Lung (tissue), 12 donors: ENCODE results near the gene HID1. TPM values are rescaled to one million over a fixed set of nuclear protein-coding genes. Genes with fewer than 3 reads are reported as not detected.

Source experiments
- ATAC-seq: fragments of 200-7000 bp; cut with Tn5 transposase; one replicate; pipeline ENCODE4 v1.9.1; 2020; ENCODE audit warnings: moderate number of reproducible peaks; ENCODE audit not compliant: insufficient read depth, low FRiP score
- DNase-seq, 3 donors: peaks; one replicate each; pipeline ENCODE4 v3.0.0-alpha.2; 2013 to 2017
- H3K27ac ChIP-seq, 2 donors: one replicate each; pipeline ENCODE4 v1.5.1; 2013; ENCODE audit warnings: mild to moderate bottlenecking in 2 of 2, moderate library complexity in 2 of 2, control low read depth in 1 of 2, inconsistent platforms in 1 of 2, low read depth in 1 of 2, low read length in 1 of 2
- H3K27me3 ChIP-seq, 3 donors: one replicate each; pipeline ENCODE4 v1.5.1; 2013; ENCODE audit warnings: low read length in 2 of 3; ENCODE audit not compliant: control insufficient read depth in 3 of 3, insufficient read depth in 3 of 3
- H3K36me3 ChIP-seq, 4 donors: one replicate each; pipeline ENCODE4 v1.5.1; 2013; ENCODE audit warnings: low read length in 4 of 4, mild to moderate bottlenecking in 1 of 4, moderate library complexity in 1 of 4; ENCODE audit not compliant: control insufficient read depth in 4 of 4, insufficient read depth in 4 of 4
- H3K4me1 ChIP-seq, 5 donors: one replicate each; pipeline ENCODE4 v1.5.1; 2013; ENCODE audit warnings: low read length in 5 of 5, mild to moderate bottlenecking in 2 of 5, moderate library complexity in 1 of 5; ENCODE audit not compliant: control insufficient read depth in 5 of 5, insufficient read depth in 5 of 5
- H3K4me3 ChIP-seq: one replicate; pipeline ENCODE4 v1.5.1; 2013; ENCODE audit warnings: mild to moderate bottlenecking, control low read depth, moderate library complexity
- H3K9ac ChIP-seq, 2 donors: one replicate each; pipeline ENCODE4 v1.5.1; 2013; ENCODE audit warnings: low read length in 2 of 2, control low read depth in 1 of 2; ENCODE audit not compliant: insufficient read depth in 1 of 2
- H3K9me3 ChIP-seq, 4 donors: one replicate each; pipeline ENCODE4 v1.5.1; 2013; ENCODE audit warnings: low read length in 3 of 4, mild to moderate bottlenecking in 1 of 4, moderate library complexity in 1 of 4; ENCODE audit not compliant: control insufficient read depth in 4 of 4, insufficient read depth in 3 of 4
- WGBS, 2 donors: extraction: QIAGEN DNeasy Blood & Tissue Kit; methylation state at CpG; one replicate each; pipeline ENCODE4 v1.1.7; 2013; 5-methylcytosine and 5-hydroxymethylcytosine counted together
- polyA plus RNA-seq, 2 donors: library from polyadenylated mRNA; stranded (reverse); fragments of 200-250 nt; gene quantifications; one replicate each; pipeline ENCODE4 v1.2.1, GENCODE V29; 2013
- total RNA-seq, 2 donors: library from RNA; depleted of rRNA in 1 of 2; stranded (reverse); fragments of >200 nt in 1 of 2; gene quantifications; one replicate each; pipeline ENCODE4 v1.2.1, GENCODE V29; 2014 to 2021
- TF ChIP-seq, protein P1 (sequence below): IDR thresholded peaks from 2 replicates; pipeline ENCODE4 v1.5.1; 2012; ENCODE audit warnings: mild to moderate bottlenecking; ENCODE audit errors: control extremely low read depth, extremely low read depth
- donor health status: control.
- donor health status: control.
- donor health status: Bipolar disorder and iron deficiency.
- donor health status: healthy.
- donor health status: DM: yes; HTN: yes; CAD: no.

The HID1 gene
- total and polyA plus RNA-seq, 4 donors: 15.2 to 42.1 (median 29.2) TPM

DNA sequence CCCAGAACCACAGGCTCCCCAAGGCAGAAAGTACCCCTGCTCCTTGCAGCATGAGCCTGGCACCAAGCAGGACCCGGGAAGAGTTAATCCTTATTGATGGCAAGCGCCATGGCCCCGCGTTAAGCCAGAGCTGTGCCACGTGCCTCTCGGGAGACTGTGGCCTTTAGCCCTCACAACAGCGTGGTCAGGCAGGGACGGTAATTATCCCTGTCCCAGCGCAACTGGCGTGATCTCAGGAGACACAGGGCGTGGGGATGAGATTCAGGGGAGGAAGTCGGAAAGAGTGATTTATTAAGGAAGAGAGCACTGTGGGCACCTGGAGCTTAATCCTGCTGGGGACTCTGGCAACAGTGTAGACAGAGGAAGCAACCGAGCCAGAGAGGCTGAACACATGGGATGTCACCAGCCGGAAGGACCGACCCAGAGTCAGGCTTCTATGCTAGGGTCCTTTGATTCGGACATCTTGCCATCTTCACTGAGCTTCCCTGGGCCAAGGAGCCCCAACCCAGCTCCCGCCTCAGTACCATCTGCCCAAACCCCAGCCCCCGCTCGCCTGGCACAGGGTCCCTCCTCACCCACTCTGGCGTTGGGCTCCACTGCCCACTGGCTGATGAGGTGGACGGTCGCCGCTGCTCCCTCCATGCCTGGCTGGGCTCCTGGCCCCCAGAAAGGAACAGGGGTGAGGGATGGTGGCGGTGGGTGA, 20.0 kb downstream of the HID1 start:
- no peak for ATAC-seq
- Histone ChIP-seq H3K9ac (no peak overlapping the region), H3K36me3 (peaks cover 0 to 11% (median 0%) of the 10 kb centered on the region in 4 donors), H3K4me1 (no peaks in the 10 kb centered on the region), H3K9me3 (no peaks in the 10 kb centered on the region), H3K27ac (no peak overlapping the region), H3K4me3 (no peak overlapping the region), H3K27me3 (no peaks in the 10 kb centered on the region)
- 77 to 85% methylated on average over 24 of the region's 24 CpGs for WGBS, 2 donors
- TF ChIP-seq, protein P1, sequence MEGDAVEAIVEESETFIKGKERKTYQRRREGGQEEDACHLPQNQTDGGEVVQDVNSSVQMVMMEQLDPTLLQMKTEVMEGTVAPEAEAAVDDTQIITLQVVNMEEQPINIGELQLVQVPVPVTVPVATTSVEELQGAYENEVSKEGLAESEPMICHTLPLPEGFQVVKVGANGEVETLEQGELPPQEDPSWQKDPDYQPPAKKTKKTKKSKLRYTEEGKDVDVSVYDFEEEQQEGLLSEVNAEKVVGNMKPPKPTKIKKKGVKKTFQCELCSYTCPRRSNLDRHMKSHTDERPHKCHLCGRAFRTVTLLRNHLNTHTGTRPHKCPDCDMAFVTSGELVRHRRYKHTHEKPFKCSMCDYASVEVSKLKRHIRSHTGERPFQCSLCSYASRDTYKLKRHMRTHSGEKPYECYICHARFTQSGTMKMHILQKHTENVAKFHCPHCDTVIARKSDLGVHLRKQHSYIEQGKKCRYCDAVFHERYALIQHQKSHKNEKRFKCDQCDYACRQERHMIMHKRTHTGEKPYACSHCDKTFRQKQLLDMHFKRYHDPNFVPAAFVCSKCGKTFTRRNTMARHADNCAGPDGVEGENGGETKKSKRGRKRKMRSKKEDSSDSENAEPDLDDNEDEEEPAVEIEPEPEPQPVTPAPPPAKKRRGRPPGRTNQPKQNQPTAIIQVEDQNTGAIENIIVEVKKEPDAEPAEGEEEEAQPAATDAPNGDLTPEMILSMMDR: no peak
- no peak for DNase-seq

GRCh38 chr17:74951680-74952421, 20.7 kb downstream of the HID1 start:
- no peak overlapping the region for H3K4me3 ChIP-seq
- DNase-seq: no peak
- no peak overlapping the region for H3K27ac ChIP-seq
- 73 to 81% methylated on average over 30 to 32 of the region's 32 CpGs for WGBS, 2 donors
- no peaks in the 10 kb centered on the region for H3K9me3 ChIP-seq
- H3K27me3 ChIP-seq: no peaks in the 10 kb centered on the region
- H3K9ac ChIP-seq: no peak overlapping the region
- H3K4me1 ChIP-seq: no peaks in the 10 kb centered on the region
- TF ChIP-seq, protein P1: no peak
- H3K36me3 ChIP-seq: peaks cover 0 to 11% (median 0%) of the 10 kb centered on the region in 4 donors
- no peak for ATAC-seq

- H3K27ac ChIP-seq: no peak overlapping the region
- peaks cover 0 to 11% (median 0%) of the 10 kb centered on the region in 4 donors for H3K36me3 ChIP-seq
- no peak for ATAC-seq
- TF ChIP-seq, protein P1: no peak
- DNase-seq: no peak
- H3K4me1 ChIP-seq: no peaks in the 10 kb centered on the region
- no peak overlapping the region for H3K9ac ChIP-seq
- H3K4me3 ChIP-seq: no peak overlapping the region
- WGBS, 2 donors: 75 to 88% methylated on average over 3 of the region's 3 CpGs
- H3K27me3 ChIP-seq: no peaks in the 10 kb centered on the region
- no peaks in the 10 kb centered on the region for H3K9me3 ChIP-seq
These were observed 21.5 kb downstream of the HID1 start for GRCh38 chr17:74951065-74951464.
